Stimulated activated CD8-positive, alpha-beta memory T cell treated with anti-CD3 and anti-CD28 coated beads, Interleukin-12 subunit alpha, Interleukin-12 subunit beta, amount 100 ng/mL, for 1 hour (primary cell): ENCODE data around the gene CHST6.
"Not testable (repeated sequence)": the region's sequence is repeated elsewhere in the genome, so short reads cannot be mapped to it uniquely, and the experiment has no call there.

ENCODE experiments used
- DNase-seq: peaks from one replicate; pipeline ENCODE4 v3.0.0-alpha.2; 2020; ENCODE audit warnings: low read depth

The CHST6 gene

DNA sequence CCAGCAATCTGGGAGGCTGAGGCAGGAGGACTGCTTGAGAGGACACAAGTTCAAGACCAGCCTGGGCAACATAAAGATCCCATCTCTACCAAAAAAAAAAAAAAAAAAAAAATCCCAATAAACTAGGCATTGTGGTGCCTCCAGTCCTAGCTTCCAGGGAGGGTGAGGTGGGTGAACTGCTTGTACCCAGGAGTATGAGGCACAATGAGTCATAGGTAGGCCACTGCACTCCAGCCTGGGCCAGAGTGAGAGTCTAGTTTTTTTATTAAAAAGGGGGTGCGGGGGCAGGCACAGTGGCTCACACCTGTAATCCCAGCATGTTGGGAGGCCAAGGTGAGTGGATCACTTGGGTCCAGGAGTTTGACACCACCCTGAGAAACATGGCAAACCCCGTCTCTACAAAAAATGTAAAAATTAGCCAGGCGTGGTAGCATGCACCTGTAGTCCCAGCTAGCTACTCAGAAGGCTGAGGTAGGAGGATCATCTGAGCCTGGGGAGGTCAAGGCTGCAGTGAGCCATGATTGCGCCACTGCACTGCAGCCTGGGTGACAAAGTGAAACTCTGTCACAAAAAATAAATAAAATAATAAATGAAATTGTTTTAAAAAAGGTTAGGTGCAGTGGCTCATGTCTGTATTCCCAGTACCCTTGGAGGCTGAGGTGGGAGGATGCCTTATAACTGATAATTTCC lies 7.8 kb upstream of the CHST6 start:
- no peak for DNase-seq

DNA sequence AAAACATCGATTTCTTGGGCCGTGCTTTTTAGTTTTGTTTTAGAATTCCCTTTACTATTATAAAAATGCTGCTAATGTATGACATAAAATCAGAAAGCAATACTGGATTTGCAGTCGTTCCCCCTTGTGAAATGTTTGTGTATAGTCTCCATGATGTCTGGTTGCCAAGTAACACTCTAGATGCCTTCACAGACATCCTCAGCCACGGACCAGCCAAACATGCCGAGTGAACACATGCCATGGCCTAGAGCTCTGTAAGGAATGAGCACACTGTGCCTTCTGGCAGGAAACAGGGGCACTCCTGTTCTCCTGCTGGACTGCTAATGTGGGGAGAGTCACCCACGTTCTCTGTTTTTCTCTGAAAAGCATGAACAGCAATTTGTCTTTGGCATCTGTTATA lies 6.6 kb upstream of the CHST6 start:
- not testable (repeated sequence) for DNase-seq

DNA sequence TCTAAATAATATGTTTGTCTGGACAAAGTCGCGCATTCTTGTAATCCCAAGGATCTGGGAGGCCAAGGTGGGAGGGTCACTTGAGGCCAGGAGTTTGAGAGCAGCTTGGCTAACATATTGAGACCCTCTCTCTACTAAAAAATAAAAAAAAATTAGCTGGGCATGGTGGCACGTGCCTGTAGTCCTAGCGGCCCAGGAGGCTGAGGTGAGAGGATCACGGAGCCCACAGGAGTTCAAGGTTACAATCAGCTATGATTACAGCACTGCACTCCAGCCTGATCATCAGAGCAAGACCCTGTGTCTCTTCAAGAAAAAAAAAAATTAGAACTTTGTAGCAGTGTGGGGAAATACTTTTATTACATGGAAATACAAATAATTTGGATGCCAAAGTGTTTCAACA lies 6.1 kb upstream of the CHST6 start:
- DNase-seq, result no peak

DNA sequence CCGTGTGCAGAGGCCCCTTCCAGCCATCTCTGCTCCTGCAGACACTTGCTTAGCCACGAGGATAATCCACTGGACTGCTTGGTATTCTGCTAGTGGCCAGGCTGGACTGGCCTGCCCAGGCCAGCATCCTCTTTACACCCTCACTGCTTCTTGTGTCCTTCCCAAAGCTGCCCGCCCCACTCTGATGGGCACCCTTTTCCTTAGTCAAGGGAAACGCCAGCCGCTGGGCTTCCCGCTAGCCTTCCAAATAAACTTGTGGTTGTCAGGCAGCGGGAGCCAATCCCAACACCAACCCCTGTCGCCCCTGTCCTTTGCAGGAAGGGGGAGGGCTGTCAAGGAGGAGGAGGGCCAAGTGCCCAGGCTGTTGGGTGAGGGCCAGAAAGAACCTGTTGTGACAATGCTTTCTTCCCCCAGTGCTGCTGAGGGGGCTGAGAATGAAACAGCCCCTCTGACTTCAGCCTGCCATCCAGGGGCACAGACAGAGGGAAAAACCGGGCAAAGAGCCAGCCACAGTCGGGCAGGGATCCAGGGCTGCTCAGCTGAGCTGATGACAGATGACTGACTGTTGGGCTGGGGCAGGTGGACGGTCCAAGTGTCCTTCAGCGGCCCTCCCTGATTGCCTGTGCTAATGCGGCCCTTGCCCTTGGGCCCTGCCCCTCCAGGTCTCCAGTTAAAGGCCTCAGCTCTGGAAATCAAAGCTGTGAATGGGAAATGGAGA lies 3.5 kb upstream of the CHST6 start:
- not testable (repeated sequence) for DNase-seq

DNA sequence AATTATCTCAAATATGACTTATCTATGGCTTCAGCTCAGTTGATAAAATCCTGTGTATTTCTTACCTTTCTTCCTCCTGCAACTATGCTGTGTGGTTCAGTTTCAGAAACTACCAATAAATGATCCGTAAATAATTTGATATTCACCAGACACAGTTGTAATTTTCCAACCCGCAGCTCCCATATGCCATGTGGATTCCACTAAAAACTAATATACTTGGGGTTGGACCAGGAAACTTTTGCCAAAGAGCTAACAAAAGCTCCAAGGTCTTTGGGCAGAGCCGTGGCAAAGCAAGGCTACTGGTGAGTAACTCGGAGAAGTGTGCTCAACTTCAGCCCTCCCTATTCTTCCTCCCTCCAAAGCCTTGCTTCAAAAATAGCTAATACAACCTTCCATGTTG lies 2.3 kb upstream of the CHST6 start:
- DNase-seq, result no peak

DNA sequence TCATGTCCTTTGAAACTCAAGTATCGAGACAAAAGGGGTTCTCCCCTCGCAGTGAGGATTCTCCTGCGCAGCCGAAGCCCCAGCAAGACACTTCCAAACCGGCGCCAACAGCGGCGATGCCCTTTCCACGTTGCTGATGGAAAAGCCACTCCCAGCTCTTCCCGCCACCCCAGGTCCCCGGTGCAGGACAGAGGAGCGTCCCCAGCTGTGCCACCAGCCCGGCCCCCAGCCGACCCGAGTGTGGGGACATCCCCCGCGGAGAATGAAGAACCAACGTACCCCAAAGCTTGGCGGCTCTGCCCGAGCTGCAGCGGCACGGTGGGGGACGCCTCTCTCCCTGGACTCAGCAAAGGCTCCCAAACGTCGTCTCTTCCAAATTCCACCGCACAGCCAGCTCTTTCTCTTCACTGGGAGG lies 573 bp downstream of the CHST6 start:
- no peak for DNase-seq

DNA sequence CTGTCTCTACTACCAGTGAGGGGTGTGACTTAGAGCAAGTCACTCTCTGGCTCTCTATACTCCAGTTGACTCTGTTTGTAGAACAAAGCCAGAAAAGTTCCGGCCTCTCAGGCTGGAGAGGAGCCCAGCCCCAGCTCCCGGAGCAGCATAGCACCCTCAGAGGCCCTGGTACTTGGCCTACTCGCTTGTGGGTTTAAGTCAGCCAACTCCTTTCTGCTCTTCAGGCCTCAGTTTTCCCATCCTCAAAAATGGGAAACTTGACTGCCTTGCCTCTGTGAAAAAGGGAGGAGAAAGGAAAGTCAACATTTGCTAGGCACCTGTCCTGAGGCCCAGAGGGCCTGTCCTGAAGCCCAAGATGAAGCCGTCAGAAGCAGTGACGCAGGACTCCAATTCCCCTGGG lies 1.1 kb downstream of the CHST6 start:
- DNase-seq, result no peak

DNA sequence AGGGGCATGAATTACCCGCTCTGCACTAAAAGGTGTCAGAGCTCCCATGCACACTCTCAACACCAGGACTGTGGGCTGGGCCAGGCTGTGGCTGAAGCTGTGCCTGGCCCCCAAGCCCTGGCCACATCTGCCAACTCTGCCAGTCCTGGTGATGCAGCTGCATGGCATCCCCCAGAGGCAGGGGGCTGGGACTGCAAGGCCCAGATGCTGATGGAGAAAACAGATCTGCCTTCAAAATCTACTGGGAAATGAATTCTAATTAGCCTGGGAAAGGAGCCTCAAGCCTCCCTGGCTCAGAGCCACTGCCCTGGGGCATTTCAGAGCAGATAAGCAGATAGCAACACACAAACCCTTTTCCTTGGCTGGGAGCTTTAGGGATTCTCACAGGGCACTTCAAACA lies 3.4 kb downstream of the CHST6 start:
- no peak for DNase-seq

DNA sequence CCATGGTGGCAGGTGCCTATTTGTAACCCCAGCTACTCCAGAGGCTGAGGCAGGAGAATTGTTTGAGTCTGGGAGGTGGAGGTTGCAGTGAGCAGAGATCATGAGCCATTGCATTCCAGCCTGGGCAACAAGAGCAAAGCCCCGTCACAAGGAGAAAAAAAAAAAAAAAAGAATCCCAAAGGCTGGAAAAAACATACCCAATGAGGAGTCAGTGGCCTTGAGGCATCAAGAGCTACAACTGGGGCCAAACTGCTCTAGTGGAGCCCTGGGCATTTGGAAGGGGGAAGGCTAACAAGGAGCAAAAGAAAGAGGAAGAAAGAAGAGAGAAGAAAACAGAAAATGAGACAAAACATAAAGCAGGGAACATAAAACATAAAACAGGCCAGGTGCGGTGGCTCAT lies 6.9 kb downstream of the CHST6 start:
- DNase-seq, result no peak

DNA sequence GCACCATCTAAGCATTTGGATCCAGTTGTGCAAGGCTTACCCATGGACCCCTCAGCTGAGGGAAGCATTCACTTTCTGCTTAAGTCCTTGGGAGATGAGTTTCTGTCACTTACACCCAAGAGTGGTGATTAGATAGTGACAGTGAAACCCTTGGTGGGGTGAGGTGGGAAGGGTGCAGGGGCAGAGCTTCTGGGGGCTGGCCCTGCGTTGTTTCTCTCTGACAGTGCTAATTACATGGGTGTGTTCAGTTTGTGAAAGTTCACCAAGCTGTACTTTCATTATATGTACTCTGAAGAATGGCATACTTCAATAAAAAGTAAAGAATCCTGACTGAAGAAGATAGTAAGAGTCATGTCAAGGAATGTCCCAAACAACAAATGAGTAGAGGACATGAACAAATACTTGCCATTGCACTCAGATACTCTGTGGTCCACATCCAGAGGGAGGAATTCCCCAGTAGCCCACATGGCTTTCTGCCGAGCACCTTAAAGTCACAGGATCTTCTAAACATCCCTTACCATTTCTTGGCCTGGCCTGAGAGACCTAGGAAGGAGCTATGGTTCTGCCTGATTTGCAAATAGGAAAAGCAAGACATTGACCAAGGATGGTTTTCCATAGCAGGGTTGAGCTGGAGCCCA lies 8.4 kb downstream of the CHST6 start:
- no peak for DNase-seq

DNA sequence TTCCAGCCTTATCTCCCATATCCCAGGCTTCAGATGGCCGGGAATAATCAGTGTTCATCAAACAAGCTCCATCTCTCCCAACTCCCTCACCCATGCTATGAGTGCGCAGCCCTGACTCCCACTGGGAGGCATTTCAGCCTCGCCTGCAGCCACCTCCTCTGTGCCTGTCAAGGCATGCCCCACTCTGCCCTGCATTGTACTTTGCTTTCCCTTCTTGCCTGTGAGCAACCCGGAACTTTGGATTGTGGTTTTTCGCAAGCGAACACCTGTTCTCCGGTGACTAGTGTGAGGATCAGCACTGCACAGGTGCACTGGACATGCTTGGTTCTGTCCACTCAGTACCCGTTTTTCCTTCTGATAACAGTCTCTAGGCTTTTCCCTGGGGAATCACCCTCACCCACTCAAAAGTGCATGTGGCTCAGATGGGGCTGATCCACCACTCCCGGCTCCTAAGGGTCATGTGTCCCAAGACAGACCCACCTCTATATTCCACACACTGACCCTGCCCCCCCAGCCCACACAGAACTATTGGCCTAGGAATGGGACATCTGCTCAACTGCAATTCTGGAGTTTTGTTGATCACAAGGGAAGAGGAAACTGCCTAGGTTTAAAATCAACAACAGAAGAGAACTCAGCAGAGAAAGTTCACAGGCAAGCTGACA lies 9.1 kb downstream of the CHST6 start:
- DNase-seq, result no peak

DNA sequence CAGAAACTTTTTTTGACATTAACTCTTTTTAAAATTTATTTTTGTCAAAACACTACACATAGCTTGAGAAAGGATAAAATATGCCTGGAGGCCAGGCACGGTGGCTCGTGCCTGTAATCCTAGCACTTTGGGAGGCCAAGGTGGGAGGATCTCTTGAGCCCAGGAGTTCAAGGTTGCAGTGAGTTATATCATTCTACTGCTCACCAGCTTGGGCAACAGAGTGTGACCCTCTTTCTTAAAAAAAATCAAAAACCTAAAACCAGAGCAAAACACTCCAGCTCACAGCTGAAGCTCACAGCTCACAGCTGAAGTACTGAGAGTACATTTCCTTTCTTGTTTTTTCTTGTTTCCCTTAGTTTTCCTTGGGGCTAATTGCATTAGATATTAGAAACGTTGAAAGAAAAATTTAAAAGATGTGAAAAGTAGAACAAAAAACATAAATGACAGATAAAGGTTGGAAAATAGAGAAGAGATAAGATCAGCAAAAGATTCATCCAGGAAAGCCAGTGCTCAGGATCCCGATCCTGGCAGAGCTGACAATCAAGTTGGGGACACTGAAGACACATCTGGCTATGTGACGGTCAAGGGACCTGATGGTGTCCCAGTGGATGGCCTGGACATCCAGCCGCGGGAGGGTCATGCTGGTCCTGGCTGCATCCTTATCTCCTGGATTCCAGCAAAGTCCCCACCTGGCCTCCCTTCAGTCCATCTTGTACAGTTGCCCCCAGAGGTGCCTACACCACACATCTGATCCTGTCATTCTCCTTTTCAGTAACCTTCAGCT lies 9.8 kb downstream of the CHST6 start:
- no peak for DNase-seq

DNA sequence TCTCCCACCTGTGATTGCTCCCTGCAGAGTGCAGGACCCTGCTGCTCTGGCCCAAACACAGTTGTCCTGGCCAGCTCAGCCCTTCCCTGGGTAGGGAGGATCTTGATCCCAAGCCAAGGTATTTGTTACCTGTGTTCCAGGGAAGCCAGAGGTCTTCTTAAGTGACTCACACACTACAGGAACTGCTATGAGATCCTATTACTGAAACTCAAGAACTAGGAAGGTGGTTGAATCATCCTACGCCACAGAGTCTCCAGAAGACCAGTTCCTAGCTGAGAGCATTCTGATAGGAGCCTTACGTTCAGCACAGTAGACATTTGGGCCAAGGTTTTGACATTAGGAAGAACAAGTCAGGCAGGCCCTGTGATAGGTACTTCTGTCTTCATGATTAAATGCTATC lies 12.0 kb downstream of the CHST6 start:
- no peak for DNase-seq

DNA sequence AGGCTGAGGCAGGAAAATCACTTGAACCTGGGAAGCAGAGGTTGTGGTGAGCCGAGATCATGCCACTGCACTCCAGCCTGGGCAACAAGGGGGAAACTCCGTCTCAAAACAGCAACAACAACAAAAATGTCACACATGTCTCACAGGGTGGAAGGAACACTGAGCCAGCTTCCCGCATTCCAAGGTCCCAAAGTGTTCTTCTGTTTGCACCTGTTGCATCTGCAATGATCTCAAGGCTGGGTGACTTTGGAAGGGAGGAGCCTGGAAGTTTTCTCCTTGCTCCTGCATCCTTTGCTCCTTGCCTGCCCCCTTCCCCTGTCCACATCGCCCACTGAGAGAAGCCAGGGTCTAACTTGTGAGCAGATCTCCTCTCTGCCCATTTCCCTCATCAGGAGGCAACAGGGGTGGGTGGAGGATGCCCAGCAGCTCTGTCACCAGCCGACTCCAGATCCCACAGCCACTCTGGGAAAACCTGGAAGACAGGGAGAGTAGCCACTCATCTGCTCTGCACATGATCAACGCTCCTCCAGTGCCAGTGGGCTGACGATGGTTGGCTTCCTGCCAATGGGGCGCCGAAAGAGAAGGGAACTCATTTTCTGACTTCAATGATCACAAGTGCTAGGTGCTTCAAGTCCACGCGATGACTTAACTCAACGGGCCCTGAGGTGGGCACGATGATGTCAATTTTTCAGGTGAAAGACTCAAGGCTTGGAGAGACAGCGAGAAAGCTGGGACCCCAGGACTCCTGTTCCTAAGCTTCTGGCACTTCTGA lies 12.6 kb downstream of the CHST6 start:
- no peak for DNase-seq

DNA sequence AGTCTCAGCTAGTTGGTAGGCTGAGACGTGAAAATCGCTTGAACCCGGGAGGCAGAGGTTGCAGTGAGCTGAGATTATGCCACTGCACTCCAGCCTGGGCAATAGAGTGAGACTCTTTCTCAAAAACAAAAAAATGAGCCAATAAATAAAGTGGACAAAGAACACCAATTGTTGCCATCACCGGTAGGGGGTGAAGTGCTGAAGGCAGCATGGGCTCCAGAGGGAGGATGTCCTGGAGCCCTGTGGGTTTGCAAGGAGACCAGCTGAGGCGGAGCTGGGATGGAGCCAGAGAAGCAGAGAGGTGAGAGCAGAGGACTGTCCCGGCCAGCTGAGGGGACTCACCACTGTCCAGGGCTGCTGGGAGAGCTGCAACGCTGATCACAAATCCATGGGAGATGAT lies 13.8 kb downstream of the CHST6 start:
- DNase-seq, result no peak

DNA sequence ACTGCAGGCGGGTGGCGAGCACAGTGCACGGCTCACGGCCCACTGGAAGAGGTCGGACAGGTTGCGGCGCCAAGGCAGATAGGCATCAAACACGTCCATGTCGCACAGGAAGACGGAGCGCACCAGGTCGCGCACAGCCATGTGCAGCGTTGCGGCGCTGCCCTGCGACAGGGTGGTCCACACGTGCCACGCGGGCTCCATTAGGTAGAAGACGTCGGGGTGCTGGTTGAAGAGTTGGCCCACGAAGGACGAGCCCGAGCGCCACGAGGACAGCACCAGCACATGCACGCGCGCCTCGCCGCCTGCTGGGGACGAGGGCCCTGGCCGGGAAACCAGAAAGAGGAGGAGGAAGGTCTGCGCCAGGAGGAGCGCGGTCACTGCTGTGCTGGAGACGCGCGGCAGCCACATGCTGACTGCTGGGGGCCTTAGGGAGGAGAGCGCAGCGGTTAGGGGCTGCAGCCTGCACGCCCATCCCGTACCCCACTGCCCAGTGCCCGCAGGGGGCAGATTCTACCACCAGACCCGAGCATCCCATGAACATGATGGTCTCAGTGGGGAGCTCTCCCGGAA lies 15.7 kb downstream of the CHST6 start:
- DNase-seq, result no peak

DNA sequence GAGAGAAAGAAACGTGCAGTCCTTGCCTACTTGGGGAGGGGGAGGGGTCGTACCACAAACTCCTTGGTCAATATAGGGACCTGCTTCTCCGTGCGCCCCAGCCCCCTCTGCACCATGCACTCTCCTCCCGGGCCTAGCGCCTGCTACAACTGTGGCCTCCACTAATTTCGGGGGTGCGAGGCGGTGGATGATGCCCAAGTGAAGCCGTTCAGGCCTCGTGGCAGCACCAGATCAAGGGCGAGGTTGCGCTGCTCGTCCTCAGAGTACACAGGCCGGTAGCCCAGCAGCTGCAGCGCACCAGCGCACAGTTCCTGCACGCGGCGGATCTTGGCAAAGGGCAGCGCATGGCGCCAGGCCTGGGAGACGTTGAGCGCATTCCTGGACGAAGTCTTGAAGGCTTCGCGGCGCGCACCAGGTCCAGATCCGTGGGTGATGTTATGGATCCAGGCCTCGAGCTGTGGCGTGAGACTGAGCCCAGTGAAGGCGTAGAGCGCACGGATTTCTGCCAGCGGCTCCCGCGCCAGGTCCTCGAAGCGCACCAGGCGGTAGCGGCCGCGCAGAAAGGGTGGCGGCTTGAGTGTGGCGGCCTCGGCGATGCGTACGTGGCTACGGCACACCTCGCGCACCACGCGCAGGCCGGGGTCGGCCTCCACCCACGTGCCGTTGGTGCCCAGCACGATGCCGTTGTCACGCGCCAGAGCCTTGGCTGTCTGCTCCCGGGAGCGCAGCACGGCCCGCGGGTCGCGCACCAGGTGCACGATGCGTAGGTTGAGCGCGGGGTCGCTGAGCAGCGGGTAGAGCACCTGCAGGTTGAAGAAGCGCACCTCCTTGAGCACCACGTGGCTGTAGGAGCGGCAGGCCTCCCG lies 16.5 kb downstream of the CHST6 start:
- no peak for DNase-seq

DNA sequence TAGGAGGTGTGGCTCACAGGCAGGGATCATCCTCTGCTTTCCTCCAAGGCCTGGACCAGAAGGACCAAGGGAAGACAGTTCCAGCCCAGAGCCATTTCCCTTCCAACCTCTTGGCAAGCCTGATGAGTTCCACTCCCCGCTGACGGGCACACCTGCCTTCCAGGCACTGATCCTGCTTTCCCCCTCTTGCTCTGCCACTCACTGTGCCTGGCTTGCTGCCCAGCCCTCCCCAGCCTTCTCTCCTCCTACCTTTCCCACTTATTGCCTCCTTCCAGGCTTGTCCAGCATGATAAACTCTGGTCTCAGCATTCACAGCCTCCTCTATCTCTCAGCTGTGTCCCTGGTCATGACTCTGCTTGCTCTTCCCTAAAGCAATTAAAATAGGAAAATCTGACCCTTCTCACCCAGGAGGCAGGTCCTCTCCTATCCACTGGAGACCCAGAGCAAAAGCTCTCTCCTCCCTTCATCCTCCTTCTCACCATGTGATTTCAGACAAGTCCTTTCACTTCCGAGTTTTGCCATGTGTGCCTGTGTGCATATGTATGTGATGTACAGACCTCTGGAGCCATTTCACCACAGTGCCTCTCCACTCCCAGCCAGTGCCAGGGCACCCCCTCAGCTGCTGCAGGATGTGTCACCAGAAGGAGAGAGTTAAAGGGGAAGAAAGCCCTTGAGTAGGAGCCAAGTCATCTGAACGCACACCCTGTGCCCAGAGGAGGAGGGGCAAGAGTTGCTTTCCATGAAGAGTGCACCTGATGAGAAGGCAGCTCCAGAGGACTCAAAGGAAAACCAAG lies 17.4 kb downstream of the CHST6 start:
- DNase-seq, result no peak

DNA sequence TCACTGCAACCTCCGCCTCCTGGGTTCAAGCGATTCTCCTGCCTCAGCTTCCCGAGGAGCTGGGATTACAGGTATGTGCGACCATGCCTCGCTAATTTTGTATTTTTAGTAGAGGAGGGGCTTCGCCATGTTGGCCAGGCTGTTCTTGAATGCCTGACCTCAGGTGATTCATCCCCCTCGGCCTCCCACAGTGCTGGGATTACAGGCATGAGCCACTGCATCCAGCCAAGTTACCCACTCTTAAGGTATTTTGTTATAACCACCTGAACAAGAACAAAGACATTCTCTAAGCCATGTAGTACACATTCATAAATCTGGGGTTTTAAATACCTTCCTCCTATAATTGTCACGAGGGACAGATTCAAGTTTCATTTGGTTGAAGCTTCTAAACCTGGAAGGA lies 18.4 kb downstream of the CHST6 start:
- no peak for DNase-seq
